ENCODE measurements around the gene IGF2.

IGF2 gene

DNA sequence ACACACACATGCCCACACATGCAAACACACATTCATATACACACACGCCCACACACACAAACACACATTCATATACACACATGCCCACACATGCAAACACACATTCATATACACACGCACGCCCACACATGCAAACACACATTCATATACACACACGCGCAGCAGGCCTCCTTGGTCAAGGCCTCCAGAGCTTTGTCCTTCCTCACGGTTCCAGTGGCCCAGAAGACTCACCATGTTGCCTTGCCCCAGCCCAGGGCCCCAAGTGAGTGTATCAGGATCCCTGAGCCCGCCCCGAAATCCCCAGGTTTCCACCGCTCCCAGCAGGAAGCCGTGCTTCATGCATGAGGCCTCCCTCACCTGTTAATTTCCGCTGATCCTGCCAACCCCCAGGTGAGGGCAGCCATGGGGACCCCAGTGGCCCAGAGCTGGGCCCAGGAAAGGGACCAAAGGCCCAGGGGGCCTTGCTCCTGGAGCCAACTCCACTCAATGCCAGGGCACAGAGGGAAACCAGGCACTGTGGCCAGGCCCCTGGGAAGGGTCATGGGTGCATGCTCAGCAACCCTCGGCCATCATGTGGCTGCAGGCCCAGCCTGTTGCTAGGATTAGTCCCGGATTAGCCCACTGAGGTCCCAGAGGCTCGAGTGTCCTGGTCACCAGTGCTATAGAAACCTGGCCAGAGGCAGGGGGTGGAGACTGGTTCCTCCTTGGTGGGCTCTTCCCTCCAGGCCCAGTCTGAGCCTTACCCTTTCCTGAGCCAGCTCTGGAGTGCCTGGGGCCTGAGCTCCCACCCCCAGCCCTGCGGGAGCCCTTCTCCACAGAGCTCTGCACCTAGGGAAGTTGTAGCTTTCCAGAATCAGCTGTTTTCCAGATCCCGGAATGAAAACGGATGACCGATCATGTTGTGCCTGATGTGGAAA, 34.4 kb downstream of the IGF2 start:
- TF ChIP-seq GATA3 (IDR thresholded peaks at IDR 0.05; ENCODE audit: low read depth, low read length) (no peak), GATA2 (IDR thresholded peaks at IDR 0.05; ENCODE audit: low read depth, low read length) (no peak)

DNA sequence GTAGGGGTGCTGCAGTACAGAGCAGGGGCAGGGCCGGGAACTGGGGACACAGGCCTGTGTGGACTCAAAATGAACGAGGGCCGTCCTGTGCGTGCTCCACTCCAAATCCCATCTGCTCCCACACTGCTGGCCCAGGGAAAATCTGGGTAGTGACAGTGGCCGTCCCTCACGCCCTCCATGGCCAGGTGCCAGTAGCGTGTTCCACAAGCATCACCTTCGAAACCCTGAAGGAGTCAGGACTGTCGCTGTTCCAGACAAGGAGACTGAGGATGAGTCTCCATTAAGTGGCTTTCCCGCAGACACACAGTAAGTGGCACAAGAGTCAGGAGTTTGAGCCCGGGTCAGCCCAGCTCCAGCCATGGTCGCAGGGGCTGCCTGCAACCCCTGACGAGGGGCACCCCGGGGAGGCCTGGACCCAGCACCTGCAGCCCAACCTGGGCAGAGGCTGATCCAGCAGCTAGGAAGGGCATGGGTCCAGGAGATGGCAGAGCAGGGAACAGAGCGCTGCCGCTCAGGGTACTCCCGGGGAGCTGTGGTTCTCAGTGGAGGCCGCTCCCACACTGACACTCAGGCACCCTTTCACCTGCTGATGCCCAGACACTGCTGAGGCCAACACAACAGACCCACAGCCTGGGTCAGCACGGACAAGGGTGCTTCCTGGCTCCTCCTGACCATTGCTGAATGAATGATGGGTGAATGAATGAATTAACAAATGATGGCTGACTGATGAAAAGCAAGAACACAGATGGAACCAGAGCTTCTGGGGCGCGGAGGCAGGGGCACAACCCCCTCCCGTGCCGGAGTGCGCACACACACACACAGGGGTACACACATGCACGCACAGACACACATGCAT, 35.3 kb downstream of the IGF2 start:
- TF ChIP-seq GATA3 (IDR thresholded peaks at IDR 0.05; ENCODE audit: low read depth, low read length) (no peak), GATA2 (IDR thresholded peaks at IDR 0.05; ENCODE audit: low read depth, low read length) (no peak)

GRCh38 chr11:2102883-2103213, 36.3 kb downstream of the IGF2 start:
- TF ChIP-seq GATA3 (IDR thresholded peaks at IDR 0.05; ENCODE audit: low read depth, low read length), result no peak
- TF ChIP-seq GATA2 (IDR thresholded peaks at IDR 0.05; ENCODE audit: low read depth, low read length), result no peak

GRCh38 chr11:2102132-2102882, 36.9 kb downstream of the IGF2 start:
- TF ChIP-seq GATA2 (IDR thresholded peaks at IDR 0.05; ENCODE audit: low read depth, low read length) (no peak), GATA3 (IDR thresholded peaks at IDR 0.05; ENCODE audit: low read depth, low read length) (no peak)

- TF ChIP-seq GATA3 (IDR thresholded peaks at IDR 0.05; ENCODE audit: low read depth, low read length) (no peak), GATA2 (IDR thresholded peaks at IDR 0.05; ENCODE audit: low read depth, low read length) (no peak)
Observed at GRCh38 chr11:2101171-2101675, 38.0 kb downstream of the IGF2 start.

DNA sequence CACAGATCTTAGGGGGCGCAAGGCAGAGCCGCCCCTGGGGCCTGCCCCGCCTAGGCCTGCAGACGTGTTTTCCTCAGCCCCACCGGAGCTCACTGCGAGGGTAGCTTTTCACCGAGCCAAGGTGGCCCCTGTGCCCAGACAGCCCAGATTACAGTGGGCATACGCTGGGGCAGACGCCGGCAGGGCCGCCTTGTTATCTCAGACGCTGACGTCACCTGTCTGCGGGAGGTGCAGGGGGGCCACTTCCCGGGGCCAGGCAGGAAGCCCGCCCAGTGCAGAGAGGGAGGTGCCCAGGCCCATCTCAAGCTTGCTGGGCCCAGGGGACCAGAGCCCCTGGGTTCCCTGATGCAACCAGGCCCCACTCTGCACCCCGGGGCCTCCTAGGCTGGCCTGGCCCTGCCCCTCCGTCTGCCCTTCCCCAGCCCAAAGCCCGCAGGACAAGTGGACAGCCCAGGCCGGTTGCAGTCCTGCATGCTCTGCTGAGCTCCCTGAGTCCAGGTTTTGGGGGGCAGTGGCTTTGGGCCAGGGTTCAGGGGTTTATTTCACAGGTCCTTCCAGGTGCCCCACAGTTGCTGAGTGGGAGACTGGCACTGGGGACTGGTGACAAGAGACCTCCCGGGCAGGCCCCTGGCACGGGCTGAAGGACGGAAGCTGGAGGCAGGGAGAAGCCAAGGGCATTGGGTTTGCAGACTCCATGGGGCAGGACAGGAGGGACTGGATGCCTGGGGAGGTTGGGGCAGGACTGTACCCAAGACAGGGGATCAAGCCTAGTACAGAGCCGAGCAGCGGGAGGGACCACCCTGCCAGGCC, 38.6 kb downstream of the IGF2 start:
- TF ChIP-seq GATA2 (IDR thresholded peaks at IDR 0.05; ENCODE audit: low read depth, low read length) (no peak), GATA3 (IDR thresholded peaks at IDR 0.05; ENCODE audit: low read depth, low read length) (no peak)

GRCh38 chr11:2099516-2100349, 39.5 kb downstream of the IGF2 start:
- no peak for TF ChIP-seq GATA2 (IDR thresholded peaks at IDR 0.05; ENCODE audit: low read depth, low read length)
- no peak for TF ChIP-seq GATA3 (IDR thresholded peaks at IDR 0.05; ENCODE audit: low read depth, low read length)

DNA sequence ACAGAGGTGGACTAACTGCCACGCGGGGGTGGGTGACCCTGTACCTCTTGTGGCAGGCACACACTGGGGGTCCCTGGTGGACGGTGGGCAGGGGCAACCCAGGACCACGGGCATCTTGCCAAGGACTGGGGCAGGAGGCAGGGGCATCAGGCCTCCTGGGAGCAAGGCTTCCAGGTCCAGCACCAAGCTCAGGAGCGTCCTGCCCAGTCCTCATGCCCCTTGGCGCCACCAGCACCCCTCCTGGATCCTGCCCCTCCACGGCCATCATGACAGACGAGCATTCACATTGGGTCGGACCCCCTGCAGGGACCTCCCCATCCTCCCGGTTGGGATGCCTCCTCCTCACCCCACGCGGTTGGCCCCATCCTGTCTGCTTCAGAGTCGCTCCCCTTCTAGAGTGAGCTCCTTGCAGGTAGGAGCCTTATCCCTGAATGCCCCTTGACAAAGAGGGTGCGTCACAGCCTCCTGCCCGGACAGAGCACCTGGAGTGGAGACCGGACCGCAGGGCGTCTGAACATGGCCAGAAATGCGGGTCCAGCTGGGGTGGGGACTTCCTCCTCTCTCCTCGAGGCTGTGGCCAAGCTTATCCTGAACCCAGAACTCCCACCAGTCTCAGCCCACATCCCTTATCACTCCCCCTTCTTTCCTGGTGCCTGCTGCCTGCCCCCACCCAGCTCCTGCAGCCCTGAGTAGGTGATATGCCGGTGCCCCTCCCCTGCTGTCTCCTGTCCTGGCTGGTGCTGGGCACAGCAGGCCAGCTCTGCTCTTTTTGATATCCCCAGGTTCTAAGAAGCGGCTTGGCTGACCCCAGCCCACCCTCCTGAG, 40.3 kb downstream of the IGF2 start:
- TF ChIP-seq GATA2 (IDR thresholded peaks at IDR 0.05; ENCODE audit: low read depth, low read length), result no peak
- no peak for TF ChIP-seq GATA3 (IDR thresholded peaks at IDR 0.05; ENCODE audit: low read depth, low read length)

DNA sequence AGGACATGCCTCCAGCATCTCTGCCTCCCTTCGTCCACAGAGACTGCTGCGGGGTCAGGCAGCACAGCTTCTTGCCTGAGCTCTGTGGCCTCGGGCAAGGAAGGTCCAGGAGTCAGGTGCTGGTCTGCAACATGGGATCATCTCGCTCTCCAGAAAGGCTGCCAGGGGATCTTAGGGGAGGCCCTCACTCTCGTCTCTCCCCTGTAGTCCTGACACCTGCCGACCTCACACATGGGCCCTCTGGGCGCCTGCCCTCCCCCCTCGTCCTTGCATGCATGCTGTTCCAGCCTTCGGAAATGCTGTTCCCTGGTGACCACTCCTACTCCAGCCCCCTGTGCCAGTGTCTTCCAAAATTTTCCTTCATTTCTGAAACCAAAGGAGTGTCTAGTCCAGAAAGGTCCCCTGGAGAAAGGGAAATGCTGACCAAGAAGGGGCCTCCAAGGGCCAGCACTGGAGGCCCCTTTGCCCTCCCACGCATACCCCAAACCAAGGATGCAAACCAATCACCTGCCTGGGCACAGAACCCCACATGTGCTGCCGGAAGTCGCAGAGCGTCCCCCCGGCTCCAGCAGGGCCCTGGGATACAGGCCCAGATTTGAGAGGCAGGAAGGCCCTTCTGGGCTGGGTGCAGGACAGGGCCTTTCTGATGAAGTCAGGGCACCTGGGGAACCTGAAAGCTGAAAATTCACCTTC, 41.0 kb downstream of the IGF2 start:
- TF ChIP-seq GATA2 (IDR thresholded peaks at IDR 0.05; ENCODE audit: low read depth, low read length) (no peak), GATA3 (IDR thresholded peaks at IDR 0.05; ENCODE audit: low read depth, low read length) (no peak)

DNA sequence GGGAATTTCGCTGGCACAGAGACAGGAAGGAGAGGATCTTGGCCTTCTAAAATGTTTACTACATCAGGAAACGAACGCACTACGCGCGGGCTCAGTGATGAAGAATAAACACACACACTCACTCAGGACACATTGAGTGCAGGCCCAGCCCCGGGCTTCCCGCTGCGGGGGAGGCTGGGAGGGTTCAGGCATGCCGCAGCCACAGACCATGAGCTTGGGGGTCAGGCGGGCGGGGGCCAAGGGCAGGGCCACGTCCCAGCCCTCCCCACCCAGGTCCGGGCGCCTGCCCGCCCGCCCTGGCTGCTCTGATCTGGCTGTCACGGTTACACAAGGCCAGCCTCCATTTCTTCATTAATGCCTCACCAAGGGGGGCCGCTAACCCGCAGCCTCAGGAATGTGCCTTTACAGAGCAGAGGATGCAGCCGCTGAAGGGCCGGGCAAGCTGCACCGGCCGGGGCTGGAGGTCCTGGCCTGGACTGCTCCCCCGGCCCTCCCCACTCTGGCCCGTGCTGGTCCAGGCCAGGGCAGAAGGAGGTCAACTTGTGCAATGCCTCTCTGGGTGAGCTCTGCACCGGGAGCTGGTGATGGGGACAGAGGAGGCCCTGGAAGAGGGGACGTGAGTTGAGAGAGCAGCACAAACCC, 41.7 kb downstream of the IGF2 start:
- TF ChIP-seq GATA3 (IDR thresholded peaks at IDR 0.05; ENCODE audit: low read depth, low read length) (no peak), GATA2 (IDR thresholded peaks at IDR 0.05; ENCODE audit: low read depth, low read length) (no peak)

DNA sequence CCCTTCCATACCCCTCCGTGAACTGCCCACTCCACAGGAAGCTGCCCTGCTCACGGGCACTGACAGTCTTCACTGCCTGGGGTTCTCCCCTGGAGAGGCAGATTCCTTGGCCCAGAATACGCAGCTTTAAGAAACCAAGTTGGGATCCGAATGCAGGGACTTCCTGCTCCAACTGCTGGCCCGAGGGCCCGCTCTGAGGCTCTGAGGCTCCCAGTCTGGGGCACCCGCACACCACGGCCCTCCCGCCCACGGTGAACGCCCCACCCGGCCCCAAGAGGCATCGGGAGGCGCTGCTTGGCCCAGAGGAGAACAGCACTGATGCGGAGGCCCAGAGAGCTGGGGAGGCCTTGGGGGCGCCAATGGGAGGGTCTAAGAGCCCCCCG, 42.3 kb downstream of the IGF2 start:
- TF ChIP-seq GATA2 (IDR thresholded peaks at IDR 0.05; ENCODE audit: low read depth, low read length), result no peak
- TF ChIP-seq GATA3 (IDR thresholded peaks at IDR 0.05; ENCODE audit: low read depth, low read length), result no peak
